CD4-positive, alpha-beta memory T cell (primary cell): ENCODE measurements around the gene ECEL1. TPM values are rescaled to one million over a fixed set of nuclear protein-coding genes. Genes with fewer than 3 reads are reported as not detected.

Experiments used
- CTCF ChIA-PET: fragments of 350-600 bp; sonication (Branson Sonifier 250); formaldehyde crosslinking; loops from one replicate; lab custom pipeline; 2021; ENCODE audit warnings: inconsistent platforms; ENCODE audit not compliant: partially characterized antibody; lab: Charles Lee
- POLR2A ChIA-PET: fragments of 350-600 bp; sonication (Branson Sonifier 250); formaldehyde crosslinking; loops from one replicate; lab custom pipeline; 2021; ENCODE audit not compliant: partially characterized antibody; lab: Charles Lee
- DNase-seq, 5 donors: peaks; one replicate each; pipeline versions ENCODE4 v3.0.0 to v3.0.0-alpha.2; 2020 to 2022; ENCODE audit warnings: mixed read lengths in 1 of 5
- H3K27ac ChIP-seq: one replicate; pipeline ENCODE4 v1.7.0; 2013; ENCODE audit warnings: low read depth, low read length
- H3K27me3 ChIP-seq: 2 replicates; pipeline ENCODE4 v1.7.0; 2013; ENCODE audit warnings: mild to moderate bottlenecking, low read length, moderate library complexity; ENCODE audit not compliant: insufficient read depth
- H3K36me3 ChIP-seq: 2 replicates; pipeline ENCODE4 v1.7.0; 2013; ENCODE audit warnings: mild to moderate bottlenecking, low read length, moderate library complexity; ENCODE audit not compliant: insufficient read depth
- H3K4me1 ChIP-seq: 2 replicates; pipeline ENCODE4 v1.7.0; 2013; ENCODE audit warnings: mild to moderate bottlenecking, low read length, moderate library complexity; ENCODE audit not compliant: insufficient read depth
- H3K4me3 ChIP-seq, 2 donors: one replicate each; pipeline ENCODE4 v1.7.0; 2013; ENCODE audit warnings: low read length in 2 of 2, mild to moderate bottlenecking in 1 of 2
- H3K9me3 ChIP-seq, 2 donors: one replicate each; pipeline ENCODE4 v1.7.0; 2013; ENCODE audit warnings: low read length in 2 of 2, control low read depth in 1 of 2; ENCODE audit not compliant: control insufficient read depth in 1 of 2
- H3K27ac Mint-ChIP-seq, 7 donors: one replicate each; pipeline ENCODE4 v1.8.0; 2020 to 2021; ENCODE audit warnings: mixed read lengths in 7 of 7, mild to moderate bottlenecking in 6 of 7, inconsistent platforms in 3 of 7, moderate library complexity in 3 of 7
- H3K27me3 Mint-ChIP-seq, 2 donors: one replicate each; pipeline ENCODE4 v1.8.0; 2020 to 2021; ENCODE audit warnings: mixed read lengths in 2 of 2
- H3K36me3 Mint-ChIP-seq, 2 donors: one replicate each; pipeline ENCODE4 v1.8.0; 2020 to 2021; ENCODE audit warnings: mixed read lengths in 2 of 2, inconsistent platforms in 1 of 2, mild to moderate bottlenecking in 1 of 2
- H3K4me1 Mint-ChIP-seq, 4 donors: one replicate each; pipeline ENCODE4 v1.8.0; 2020 to 2021; ENCODE audit warnings: mixed read lengths in 4 of 4, mild to moderate bottlenecking in 1 of 4
- H3K4me3 Mint-ChIP-seq, 8 donors: one replicate each; pipeline ENCODE4 v1.8.0; 2020 to 2021; ENCODE audit warnings: mixed read lengths in 8 of 8, mild to moderate bottlenecking in 7 of 8, moderate library complexity in 6 of 8, inconsistent platforms in 3 of 8
- H3K9me3 Mint-ChIP-seq, 8 donors: one replicate each; pipeline ENCODE4 v1.8.0; 2020 to 2021; ENCODE audit warnings: mixed read lengths in 8 of 8, mild to moderate bottlenecking in 5 of 8, inconsistent platforms in 3 of 8, moderate library complexity in 1 of 8
- intact Hi-C: fragments of 100-400 bp; cut with micrococcal nuclease; formaldehyde crosslinking; loops from one replicate; pipeline ENCODE4 v1.15.1; 2023
- polyA plus RNA-seq, 2 donors: library from polyadenylated mRNA; unstranded; fragments of 300-500 nt; fragmentation: Illumina TruSeq; gene quantifications; one replicate each; pipeline ENCODE4 v1.2.3, GENCODE V29; 2021
- total RNA-seq, 2 experiments: library from RNA; stranded (reverse); gene quantifications; one replicate each; pipeline ENCODE4 v1.2.3, GENCODE V29; 2021

The ECEL1 gene
- total and polyA plus RNA-seq, 4 experiments from 2014 or later: not detected

GRCh38 chr2:232521959-232522622, 34.5 kb upstream of the ECEL1 start:
- ChIA-PET POLR2A (no interaction called here), CTCF (interaction anchor here (1.0 to 1.8 kb wide), 5 partner anchors 9 to 28 kb away, joined by 3 to 7 read pairs (median 3); partner anchors contain the start of genes EIF4E2 and TIGD1)
- Mint-ChIP-seq H3K9me3 (no peaks in the 10 kb centered on the region), H3K4me3 (peak overlapping the region in 1 of 8 donors; percentile 46), H3K27ac (no peak overlapping the region), H3K4me1 (peaks cover 1 to 16% (median 9%) of the 10 kb centered on the region in 4 donors), H3K27me3 (peaks cover 14 to 27% of the 10 kb centered on the region in 2 donors), H3K36me3 (no peaks in the 10 kb centered on the region)
- H3K4me3 ChIP-seq: peak overlapping the region in 1 of 2 donors; percentile 14
- no peaks in the 10 kb centered on the region for H3K36me3 ChIP-seq
- H3K27me3 ChIP-seq: peaks cover 14% of the 10 kb centered on the region
- intact Hi-C loops: loop anchor here (1.0 kb wide), 1 partner anchor 28 kb away; the partner anchor contains the start of genes EIF4E2 and TIGD1
- H3K27ac ChIP-seq: no peak overlapping the region
- peaks cover 24% of the 10 kb centered on the region for H3K4me1 ChIP-seq
- no peaks in the 10 kb centered on the region for H3K9me3 ChIP-seq
- DNase-seq: peak in 4 of 5 donors; percentile 53 to 63 (median 57)

GRCh38 chr2:232521098-232521497, 33.5 kb upstream of the ECEL1 start:
- no peaks in the 10 kb centered on the region for H3K9me3 Mint-ChIP-seq
- peak overlapping the region in 1 of 8 donors; percentile 6 for H3K4me3 Mint-ChIP-seq
- H3K4me1 Mint-ChIP-seq: peaks cover 1 to 16% (median 9%) of the 10 kb centered on the region in 4 donors
- Histone ChIP-seq H3K4me3 (no peak overlapping the region), H3K27ac (no peak overlapping the region), H3K9me3 (no peaks in the 10 kb centered on the region), H3K27me3 (peaks cover 14% of the 10 kb centered on the region), H3K36me3 (no peaks in the 10 kb centered on the region), H3K4me1 (peaks cover 24% of the 10 kb centered on the region)
- intact Hi-C loops: no loop called here
- ChIA-PET CTCF (interaction anchor here (0.8 kb wide), 1 partner anchor 28 kb away, joined by 3 read pairs; no protein-coding TSS in a partner anchor), POLR2A (interaction anchor here (1.5 kb wide), 1 partner anchor 30 kb away, joined by 4 read pairs; the partner anchor contains the start of genes EIF4E2 and TIGD1)
- no peaks in the 10 kb centered on the region for H3K36me3 Mint-ChIP-seq
- no peak for DNase-seq
- H3K27ac Mint-ChIP-seq: peak overlapping the region in 1 of 7 donors; percentile 78
- H3K27me3 Mint-ChIP-seq: peaks cover 12 to 27% of the 10 kb centered on the region in 2 donors

GRCh38 chr2:232520489-232520888, 32.9 kb upstream of the ECEL1 start:
- CTCF ChIA-PET: interaction anchor here (0.8 kb wide), 1 partner anchor 29 kb away, joined by 3 read pairs; no protein-coding TSS in a partner anchor
- Histone ChIP-seq H3K4me1 (peaks cover 24% of the 10 kb centered on the region), H3K27ac (no peak overlapping the region), H3K27me3 (peaks cover 14% of the 10 kb centered on the region), H3K36me3 (no peaks in the 10 kb centered on the region), H3K4me3 (no peak overlapping the region), H3K9me3 (no peaks in the 10 kb centered on the region)
- POLR2A ChIA-PET: interaction anchor here (1.5 kb wide), 1 partner anchor 30 kb away, joined by 4 read pairs; the partner anchor contains the start of genes EIF4E2 and TIGD1
- intact Hi-C loops: no loop called here
- Mint-ChIP-seq H3K9me3 (no peaks in the 10 kb centered on the region), H3K4me1 (peaks cover 1 to 16% (median 9%) of the 10 kb centered on the region in 4 donors), H3K4me3 (peak overlapping the region in 3 of 8 donors; percentile 25 to 46 (median 36)), H3K27me3 (peaks cover 13 to 30% of the 10 kb centered on the region in 2 donors), H3K27ac (no peak overlapping the region), H3K36me3 (no peaks in the 10 kb centered on the region)
- no peak for DNase-seq

GRCh38 chr2:232519581-232520438, 32.2 kb upstream of the ECEL1 start, which contains the start of gene PRSS56:
PRSS56 (plus strand) TSS chr2:232520388; CDS start chr2:232520599, 211 bp downstream.
- peaks cover 13 to 32% of the 10 kb centered on the region in 2 donors for H3K27me3 Mint-ChIP-seq
- peak within 1 kb of the TSS in 4 of 8 donors; percentile 6 to 46 (median 30) for H3K4me3 Mint-ChIP-seq
- no peaks in the 10 kb centered on the region for H3K36me3 Mint-ChIP-seq
- ChIA-PET CTCF (no interaction called here), POLR2A (interaction anchor here (1.5 kb wide), 1 partner anchor 31 kb away, joined by 4 read pairs; the partner anchor contains the start of genes EIF4E2 and TIGD1)
- H3K9me3 Mint-ChIP-seq: no peaks in the 10 kb centered on the region
- Histone ChIP-seq H3K9me3 (no peaks in the 10 kb centered on the region), H3K36me3 (no peaks in the 10 kb centered on the region), H3K27ac (no peak within 1 kb of the TSS), H3K4me1 (peaks cover 24% of the 10 kb centered on the region), H3K27me3 (peaks cover 12% of the 10 kb centered on the region), H3K4me3 (no peak within 1 kb of the TSS)
- H3K4me1 Mint-ChIP-seq: peaks cover 1 to 16% (median 9%) of the 10 kb centered on the region in 4 donors
- DNase-seq: no peak
- intact Hi-C loops: no loop called here
- no peak within 1 kb of the TSS for H3K27ac Mint-ChIP-seq

- Histone ChIP-seq H3K27ac (no peak overlapping the region), H3K27me3 (peaks cover 7% of the 10 kb centered on the region), H3K36me3 (no peaks in the 10 kb centered on the region), H3K4me3 (no peak overlapping the region), H3K4me1 (peaks cover 19% of the 10 kb centered on the region), H3K9me3 (no peaks in the 10 kb centered on the region)
- Mint-ChIP-seq H3K36me3 (no peaks in the 10 kb centered on the region), H3K4me3 (no peak overlapping the region), H3K4me1 (peaks cover 1 to 11% (median 5%) of the 10 kb centered on the region in 4 donors), H3K27ac (no peak overlapping the region), H3K27me3 (peaks cover 10 to 26% of the 10 kb centered on the region in 2 donors), H3K9me3 (no peaks in the 10 kb centered on the region)
- ChIA-PET CTCF (no interaction called here), POLR2A (no interaction called here)
- DNase-seq: no peak
- intact Hi-C loops: no loop called here
Measured at GRCh38 chr2:232518844-232519243, 31.2 kb upstream of the ECEL1 start.

GRCh38 chr2:232516551-232516950, 28.9 kb upstream of the ECEL1 start:
- Histone ChIP-seq H3K27me3 (no peaks in the 10 kb centered on the region), H3K4me3 (no peak overlapping the region), H3K9me3 (no peaks in the 10 kb centered on the region), H3K27ac (no peak overlapping the region), H3K4me1 (no peaks in the 10 kb centered on the region), H3K36me3 (no peaks in the 10 kb centered on the region)
- peaks cover 7 to 24% of the 10 kb centered on the region in 2 donors for H3K27me3 Mint-ChIP-seq
- no peak overlapping the region for H3K4me3 Mint-ChIP-seq
- peaks cover 0 to 3% (median under 1%) of the 10 kb centered on the region in 4 donors for H3K4me1 Mint-ChIP-seq
- DNase-seq: no peak
- CTCF ChIA-PET: interaction anchor here (1.6 kb wide), 1 partner anchor 9 kb away, joined by 4 read pairs; no protein-coding TSS in a partner anchor
- H3K9me3 Mint-ChIP-seq: no peaks in the 10 kb centered on the region
- H3K27ac Mint-ChIP-seq: no peak overlapping the region
- POLR2A ChIA-PET: no interaction called here
- no peaks in the 10 kb centered on the region for H3K36me3 Mint-ChIP-seq
- intact Hi-C loops: no loop called here
